Inferior parietal cortex (tissue), 1 donor: Measurements from ENCODE around the gene TTYH3.
"Not testable (repeated sequence)": the region's sequence is repeated elsewhere in the genome, so short reads cannot be mapped to it uniquely, and the experiment has no call there.

ENCODE experiments used
- DNase-seq: peaks from one replicate; pipeline ENCODE4 v3.0.0-alpha.2; 2016; ENCODE audit errors: extremely low spot score

Gene TTYH3, protein sequence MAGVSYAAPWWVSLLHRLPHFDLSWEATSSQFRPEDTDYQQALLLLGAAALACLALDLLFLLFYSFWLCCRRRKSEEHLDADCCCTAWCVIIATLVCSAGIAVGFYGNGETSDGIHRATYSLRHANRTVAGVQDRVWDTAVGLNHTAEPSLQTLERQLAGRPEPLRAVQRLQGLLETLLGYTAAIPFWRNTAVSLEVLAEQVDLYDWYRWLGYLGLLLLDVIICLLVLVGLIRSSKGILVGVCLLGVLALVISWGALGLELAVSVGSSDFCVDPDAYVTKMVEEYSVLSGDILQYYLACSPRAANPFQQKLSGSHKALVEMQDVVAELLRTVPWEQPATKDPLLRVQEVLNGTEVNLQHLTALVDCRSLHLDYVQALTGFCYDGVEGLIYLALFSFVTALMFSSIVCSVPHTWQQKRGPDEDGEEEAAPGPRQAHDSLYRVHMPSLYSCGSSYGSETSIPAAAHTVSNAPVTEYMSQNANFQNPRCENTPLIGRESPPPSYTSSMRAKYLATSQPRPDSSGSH

DNA sequence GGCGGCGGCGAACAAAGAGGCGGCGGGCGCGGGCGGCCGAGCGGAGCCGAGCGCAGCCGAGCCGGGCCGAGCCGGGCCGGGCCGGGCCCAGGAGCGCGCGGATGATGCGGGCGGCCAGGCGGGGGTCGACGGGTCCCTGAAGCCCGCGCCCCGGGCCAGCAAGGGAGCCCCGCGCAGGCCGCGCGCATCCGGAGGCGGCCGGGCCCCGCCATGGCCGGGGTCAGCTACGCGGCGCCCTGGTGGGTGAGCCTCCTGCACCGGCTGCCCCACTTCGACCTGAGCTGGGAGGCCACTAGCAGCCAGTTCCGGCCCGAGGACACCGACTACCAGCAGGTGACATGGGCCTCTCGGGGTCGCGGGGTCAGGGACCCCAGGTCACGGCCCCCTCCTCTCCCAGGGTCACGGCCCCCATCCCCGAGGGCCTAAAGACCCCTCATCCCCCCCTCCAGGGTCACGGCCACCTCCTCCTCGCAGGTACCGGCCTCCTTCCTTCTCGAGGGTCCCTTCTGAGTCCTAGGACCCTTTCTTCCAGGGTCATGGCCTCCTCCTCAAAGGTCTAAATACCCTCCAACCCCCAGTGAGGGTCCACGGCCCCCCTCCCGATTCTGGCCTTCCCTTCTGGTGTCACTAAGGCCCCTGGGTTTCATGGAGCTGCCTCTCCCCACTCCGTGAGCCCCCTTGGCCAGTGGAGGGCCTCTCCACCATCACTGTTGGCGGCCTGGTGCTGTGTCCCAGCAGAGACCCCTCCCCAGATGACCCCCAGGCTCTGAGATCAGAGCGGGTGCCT lies at the start of gene TTYH3:
Gene TTYH3, plus strand, starts transcription at position 41 of the 787 bp plus-strand sequence. Its CDS starts 170 bp downstream, at position 211.
- no peak for DNase-seq

DNA sequence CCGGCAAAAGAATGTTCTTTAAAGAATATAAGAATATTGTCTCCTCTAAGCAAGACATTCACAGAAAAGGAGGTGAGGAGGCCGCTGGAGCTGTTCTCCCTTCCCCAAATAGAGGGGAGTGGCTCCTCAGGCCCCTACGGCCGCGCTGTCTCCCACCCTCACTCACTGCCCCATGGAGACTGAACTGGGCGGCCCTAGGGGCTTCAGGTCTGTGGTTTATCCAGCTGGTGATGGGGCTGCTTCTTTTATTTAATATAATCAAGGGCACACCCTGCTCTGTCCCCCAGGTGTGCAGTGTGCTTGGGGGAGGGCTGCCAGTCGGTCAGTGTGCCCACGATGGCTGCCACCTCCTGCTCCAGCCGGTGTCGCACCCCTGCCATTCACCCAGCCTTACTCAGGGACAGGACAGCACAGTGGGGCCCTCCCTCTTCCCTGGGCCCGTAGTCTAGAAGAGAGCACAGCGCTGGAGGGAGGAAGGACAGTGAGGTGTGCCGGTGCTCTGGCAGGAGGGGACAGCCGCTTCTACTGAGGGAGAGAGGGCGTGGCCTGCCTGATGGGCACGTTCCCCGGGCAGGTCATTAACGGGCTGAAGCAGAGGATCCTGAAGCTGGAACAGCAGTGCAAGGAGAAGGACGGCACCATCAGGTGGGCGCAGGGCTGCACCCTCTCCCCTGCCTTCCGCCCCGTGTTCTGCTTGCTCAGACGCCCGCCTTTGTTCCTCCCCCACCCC lies 49.6 kb upstream of the TTYH3 start:
- no peak for DNase-seq

DNA sequence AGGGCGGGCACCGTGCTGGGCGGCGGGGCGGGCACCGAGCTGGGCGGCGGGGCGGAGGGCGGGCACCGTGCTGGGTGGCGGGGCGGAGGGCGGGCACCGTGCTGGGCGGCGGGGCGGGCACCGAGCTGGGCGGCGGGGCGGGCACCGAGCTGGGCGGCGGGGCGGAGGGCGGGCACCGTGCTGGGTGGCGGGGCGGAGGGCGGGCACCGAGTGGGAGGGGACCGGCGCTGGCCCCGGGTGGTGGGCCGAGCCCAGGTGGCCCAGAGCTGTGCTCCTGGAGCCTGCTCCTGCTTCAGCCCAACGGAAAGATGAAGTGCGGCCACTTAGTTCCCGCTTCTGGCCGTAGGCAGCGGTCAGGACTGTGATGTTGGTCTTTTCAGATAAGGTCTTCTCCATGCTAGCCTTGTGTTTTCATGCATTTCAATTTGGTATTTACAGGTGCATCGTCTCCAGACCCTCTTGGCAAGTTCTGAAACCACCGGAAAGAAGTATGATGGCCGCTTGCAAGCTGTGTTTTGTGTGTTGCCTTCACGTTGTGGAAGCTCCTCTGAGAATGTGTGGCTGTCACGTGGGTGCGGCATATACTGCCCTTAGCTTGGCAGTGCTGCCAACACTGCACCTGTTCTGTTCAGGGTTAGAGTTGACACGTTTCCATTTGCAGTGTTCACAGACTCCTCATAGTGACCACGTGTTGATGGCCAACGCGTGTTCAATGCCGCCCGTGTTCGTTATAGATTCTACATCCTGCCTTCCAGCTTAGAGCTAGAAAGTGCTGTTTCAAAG lies 47.8 kb upstream of the TTYH3 start:
- no peak for DNase-seq

DNA sequence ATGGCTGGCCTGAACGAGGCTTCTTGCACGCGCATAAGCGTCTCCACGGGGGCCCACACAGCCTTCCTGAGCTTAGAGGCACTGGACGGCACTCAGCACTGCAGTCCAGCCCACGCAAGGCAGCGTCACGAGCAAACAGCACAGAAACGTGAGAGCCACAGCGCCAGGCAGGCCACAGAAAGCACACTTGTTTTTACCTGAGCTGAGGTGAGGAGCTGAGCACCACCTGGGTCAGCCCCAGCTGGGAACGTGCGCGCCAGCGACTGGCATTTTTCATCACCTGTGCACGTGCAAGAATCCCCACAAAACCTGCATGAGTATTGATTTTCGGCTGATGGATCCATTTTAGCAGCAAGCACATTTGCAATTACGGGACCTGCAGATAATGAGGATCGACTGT lies 46.3 kb upstream of the TTYH3 start:
- no peak for DNase-seq

DNA sequence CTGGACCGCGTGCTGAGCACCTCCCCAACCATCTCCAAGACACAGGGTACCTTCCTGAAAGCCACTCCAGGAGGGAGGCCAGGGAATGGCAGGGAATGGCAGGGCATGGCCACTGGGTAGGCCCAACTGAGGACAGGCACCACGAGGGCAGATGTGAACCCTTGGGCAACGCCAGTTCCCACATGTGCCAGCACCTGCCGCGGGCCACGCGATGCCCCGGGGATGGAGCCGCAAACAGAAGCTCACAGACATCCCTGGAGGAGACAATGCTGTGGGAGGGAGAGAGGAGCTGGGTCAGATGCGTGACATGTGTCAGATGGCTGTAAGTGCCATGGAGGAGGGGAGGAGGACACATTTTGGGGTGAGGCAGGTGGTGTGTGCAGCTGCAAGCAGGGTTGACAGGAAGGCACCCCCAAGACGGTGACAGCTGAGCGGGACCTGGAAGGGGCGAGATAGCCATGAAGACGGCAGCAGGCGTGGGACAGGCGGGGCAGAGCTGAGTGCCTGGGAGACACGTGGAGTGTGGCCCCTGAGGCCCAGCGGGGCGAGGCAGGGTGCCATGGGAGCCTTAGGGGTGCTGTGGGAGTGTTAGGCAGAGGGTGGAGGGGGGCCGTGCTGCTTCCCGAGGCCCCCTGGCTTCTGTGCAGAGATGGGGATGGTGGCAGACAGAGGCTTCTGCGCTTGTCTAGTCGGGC lies 45.3 kb upstream of the TTYH3 start:
- DNase-seq, result no peak

DNA sequence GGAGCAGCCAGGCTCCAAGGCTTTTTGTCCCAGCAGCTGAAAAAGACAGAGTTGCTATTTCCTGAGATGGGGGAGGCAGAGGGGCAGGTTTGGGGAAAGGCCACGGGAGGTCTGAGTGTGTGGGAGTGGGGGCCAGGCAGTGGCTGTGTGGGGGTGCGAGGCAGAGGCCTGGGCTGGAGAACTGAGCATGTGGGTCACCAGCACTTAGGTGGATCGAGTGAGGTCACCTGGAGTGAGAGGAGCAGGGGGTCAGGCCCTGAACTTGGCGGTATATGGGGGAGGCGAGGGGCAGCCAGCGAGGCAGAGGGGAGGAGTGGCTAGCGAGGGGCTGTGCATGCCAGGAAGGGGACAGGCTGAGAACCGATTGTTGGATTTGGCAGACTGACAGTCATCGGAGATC lies 44.7 kb upstream of the TTYH3 start:
- DNase-seq, result no peak

DNA sequence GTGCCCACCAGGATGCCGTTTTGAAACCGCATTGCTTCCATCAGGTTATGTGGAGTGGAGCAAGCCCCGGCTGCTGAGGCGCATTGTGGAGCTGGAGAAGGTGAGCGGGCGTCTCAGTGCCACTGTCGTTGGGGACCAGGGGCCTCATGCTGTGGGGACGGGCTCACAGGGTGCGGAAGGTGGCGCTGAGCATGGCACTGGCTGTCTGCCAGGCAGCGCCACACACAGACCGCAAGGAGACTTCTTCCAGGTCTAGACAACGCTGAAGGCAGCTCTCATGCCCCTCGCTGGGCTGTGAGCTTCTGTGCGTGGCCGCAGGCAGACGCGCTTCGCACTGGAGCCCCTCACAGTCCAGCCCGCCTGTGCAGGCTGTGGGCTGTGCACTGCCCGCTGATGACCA lies 44.0 kb upstream of the TTYH3 start:
- no peak for DNase-seq

DNA sequence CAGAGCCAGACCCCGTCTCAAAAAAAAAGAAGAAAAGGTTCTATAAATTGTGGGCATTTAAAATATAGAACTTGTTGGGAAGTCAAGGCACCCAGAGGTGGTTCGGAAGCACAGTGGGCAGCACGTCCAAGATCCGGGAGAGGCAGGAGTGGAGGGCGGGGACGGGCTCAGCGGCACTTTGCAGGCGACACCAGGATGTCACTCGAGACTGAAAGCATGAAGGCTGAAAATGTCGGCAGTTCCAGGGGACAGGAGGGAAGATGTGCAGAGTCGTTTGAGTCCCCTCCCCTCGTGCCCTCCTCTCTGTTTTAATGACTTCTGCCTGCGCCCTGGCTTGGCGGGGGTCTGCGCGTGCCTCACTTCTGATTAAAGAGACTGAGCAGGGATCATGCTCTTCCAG lies 42.4 kb upstream of the TTYH3 start:
- DNase-seq, result no peak

DNA sequence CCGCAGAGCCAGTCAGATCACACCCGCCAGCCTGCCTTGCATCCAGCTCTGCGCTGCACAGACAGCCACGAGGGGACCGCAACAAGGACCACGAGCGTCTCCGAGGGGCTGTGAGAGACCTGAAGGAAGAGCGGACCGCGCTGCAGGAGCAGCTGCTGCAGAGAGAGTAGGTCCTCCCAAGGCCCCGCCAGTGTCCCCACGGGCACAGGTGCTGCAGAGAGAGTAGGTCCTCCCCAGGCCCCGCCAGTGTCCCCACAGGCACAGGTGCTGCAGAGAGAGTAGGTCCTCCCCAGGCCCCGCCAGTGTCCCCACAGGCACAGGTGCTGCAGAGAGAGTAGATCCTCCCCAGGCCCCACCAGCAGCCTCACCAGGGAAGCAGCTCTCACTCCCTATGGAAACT lies 41.8 kb upstream of the TTYH3 start:
- DNase-seq, result not testable (repeated sequence)

DNA sequence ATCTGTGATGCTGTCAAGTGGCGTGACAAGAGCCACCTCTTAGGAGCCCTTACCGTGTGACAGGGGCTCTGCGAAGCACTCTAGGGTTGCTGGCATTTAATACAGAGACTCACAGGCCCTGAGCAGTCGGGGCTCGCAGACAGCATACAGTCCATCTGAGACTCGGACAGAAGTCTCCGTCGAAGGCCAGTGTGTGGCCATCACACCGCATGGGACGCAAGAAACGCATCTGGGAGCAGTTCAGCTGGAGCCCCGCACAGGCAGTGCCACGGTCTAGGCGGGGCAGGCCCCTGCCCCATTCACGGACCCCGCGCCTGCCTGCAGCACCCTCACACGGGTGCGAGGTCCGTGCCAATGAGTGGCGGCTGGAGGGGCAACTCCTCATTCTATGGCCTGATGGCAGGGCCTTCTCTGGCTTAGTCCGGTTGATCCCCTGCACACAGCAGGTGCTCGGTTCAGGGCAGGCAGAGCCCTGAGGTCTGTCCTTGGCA lies 39.4 kb upstream of the TTYH3 start:
- no peak for DNase-seq

DNA sequence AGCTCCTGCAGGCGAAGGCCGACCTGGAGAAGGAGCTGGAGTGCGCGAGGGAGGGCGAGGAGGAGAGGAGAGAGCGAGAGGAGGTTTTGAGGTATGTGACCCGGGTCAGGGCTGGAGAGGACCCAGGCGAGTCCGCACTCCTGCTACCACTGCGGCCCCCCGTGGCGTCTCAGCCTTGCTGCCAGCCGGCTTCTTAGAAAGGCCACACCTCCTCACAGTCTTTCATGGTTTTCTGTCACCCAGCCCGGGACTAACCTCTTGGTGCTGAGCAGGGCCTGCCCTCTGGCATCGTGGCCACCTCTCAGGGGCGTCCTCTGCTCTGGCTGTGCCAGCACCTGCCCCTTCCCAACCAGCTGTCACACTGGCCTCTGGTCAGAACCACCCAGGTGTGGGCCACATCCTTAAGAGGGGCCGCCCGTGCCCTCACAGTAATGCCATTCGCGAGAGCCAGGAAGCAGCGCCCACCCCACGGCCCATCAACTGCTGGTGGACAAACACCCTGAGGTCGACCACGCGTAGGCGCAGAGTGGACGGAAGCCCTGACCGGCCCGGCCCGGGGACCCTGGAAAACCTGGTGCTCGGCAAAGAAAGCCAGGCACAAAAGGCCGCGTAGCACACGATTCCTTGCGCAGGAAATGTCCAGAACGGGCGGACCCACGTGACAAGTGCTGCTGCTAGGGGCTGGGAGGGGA lies 38.6 kb upstream of the TTYH3 start:
- DNase-seq, result no peak

DNA sequence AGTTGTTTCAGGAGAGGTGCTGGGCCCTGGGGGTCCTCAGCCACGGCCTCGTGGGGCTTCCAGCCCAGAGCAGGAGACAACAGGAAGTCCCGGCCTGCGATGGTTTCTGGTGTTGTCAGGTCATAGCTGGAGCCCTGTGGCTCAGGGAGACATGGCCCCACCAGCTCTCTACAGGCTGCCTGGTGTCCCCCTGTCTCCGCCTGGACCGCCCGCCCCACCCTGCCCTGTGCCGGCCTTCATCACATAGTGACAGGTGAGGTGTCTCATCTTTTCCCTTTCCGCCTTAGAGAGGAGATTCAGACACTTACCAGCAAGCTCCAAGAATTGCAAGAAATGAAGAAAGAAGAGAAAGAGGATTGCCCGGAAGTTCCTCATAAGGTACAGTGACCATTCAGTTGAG lies 37.2 kb upstream of the TTYH3 start:
- no peak for DNase-seq

DNA sequence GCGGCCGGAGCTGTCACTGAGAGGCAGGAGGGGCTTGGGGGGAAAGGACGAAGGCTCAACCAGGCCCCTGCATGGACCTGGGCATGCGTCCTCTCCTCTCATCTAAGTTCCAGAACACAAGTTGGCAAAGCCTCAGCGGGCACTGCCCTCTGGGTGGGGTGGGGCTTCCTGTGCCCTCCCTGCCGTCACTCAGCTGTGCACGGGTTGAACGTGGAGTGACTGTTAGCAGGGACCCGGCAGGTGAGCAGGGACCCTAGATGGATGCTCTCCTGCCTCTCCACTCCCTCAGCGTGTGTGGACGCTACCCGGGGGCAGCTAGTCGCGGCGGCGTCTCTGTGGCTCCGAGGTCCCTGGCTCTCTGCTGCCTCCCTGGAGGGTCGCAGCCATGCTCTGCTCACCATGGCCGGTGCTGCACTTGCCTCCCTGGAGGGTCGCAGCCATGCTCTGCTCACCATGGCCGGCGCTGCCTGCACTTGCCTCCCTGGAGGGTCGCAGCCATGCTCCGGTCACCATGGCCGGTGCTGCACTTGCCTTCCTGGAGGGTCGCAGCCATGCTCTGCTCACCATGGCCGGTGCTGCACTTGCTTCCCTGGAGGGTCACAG lies 36.4 kb upstream of the TTYH3 start:
- DNase-seq, result no peak

DNA sequence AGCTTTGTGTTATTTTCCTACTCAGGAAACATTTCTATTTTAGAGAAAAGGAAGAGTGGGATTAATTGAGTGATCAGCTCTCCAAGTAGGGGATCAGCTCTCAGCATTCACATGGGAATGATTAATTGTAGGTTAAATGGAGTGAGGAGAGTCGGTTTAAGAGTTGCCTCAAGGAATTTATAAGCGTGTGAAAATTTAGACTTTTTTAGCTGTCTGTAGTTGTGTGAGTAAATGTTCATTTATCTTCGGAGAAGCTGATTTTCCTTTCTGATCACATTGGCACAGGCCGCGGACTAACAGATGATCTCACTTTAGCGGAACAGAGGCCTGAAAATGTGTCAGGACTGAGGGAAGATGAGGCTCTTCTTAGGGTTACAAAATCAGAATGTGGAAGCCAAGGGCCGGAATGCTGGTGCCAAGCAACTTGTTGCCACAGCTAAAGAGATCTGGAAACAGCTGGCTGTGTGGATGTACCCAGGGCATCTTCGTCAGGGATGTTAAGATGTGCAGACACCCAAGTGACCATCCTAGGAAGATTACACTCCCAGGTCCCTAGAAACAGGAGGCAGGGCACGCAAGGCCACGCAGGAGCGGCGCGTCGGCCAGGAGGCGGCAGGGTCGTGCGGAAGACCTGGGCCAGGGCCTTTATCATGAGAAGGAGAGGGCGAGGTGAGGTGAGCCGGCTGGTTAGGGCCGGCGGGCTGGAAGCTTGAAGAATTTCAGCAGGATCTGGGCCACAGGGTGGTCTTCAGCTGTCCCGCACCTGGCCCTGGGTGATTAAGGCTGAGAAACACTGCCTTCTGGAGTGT lies 35.1 kb upstream of the TTYH3 start:
- no peak for DNase-seq

DNA sequence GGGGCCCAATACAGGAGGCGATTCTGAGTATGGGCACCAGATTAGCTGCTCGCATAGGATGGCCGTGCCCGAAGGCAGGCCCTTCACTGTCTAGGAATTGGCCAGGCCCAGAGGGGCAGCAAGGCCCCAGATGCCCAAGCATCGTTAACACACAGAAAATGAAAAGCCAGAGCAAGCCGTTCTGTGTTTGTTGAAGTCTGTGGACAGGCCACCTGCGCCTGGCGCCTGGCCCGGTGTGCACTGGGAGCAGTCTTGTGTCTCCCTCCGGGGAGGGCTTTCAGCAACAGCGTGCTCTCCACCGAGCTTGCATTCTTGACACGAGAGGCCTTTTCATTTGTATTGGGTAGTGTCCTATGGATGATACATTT lies 34.5 kb upstream of the TTYH3 start:
- DNase-seq, result no peak

DNA sequence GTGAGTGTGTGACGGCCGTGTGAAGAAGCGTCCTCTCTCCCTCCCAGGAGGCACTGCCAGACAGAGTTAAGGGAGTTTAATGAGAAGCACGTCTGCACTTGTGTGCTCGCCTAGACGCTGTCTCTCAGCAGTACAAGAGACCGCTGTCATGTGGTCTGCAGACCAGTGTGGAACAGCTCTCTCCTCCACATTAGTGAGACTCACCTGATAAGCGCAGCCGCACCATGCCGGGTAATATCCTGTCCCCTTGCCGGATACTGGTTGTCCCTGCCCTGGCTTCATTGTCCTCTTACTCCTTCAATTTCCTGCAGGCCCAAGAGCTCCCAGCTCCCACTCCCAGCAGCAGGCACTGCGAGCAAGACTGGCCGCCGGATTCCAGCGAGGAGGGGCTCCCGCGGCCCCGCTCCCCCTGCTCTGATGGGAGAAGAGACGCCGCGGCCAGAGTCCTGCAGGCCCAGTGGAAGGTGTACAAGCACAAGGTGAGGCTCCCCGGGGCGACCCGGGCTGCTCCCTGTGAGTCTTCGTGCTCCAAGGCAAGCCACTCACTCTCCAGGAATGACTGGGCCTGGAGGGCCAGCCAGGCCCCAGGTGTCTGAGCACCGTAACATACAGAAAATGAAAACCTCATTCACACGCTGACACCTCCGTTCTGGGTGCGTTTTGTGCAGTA lies 33.5 kb upstream of the TTYH3 start:
- no peak for DNase-seq

DNA sequence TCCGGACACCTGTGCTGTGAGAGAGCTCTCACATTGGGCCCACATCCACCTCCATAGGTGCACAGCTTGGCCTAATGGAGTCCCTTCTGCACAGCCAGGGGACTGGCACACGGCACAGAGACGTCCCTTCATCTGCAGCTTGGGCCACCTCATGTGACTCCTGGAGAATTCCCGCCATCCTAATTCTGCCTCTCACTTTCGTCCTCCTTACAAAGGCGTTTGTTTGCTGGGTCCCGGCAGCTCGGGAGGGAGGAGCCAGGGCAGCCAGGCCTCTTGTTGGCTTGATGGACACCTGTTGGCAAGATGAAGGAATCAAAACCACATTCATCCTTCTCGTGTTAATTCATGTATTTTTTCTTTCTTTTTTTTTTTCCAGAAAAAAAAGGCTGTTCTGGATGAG lies 30.7 kb upstream of the TTYH3 start:
- no peak for DNase-seq

DNA sequence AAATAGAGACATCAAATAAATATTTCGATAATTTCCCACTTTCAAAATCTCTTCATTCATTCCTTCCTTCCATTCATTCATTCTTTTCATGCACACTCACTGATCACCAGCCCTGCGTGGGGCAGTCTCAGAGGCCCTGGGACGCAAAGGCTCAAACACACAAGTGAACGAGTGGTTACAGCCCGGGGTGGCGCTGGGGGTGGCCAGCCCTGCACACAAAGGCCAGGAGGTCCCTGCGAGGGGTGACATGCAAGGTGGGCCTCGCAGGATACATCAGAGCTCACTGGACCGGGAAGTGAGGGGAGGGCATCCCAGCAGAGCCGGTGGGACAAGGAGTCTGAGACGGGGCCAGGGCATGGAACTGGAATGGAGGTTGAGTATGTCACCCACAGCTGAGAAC lies 29.9 kb upstream of the TTYH3 start:
- DNase-seq, result no peak
